OCI-LY3 (cell line): Measurements from ENCODE around the gene TBC1D25.
"Not testable (repeated sequence)": the region's sequence is repeated elsewhere in the genome, so short reads cannot be mapped to it uniquely, and the experiment has no call there.

ENCODE experiments used
- H2AFZ ChIP-seq: fragments of 200-600, 300-600 bp; shearing (Covaris generic); 2 replicates; pipeline ENCODE4 v1.6.0; 2014; ENCODE audit warnings: antibody characterized with exemption, low read depth, low read length
- H3K27ac ChIP-seq: fragments of 200-600, 300-600 bp; sonication (generic); 2 replicates; pipeline ENCODE4 v1.5.1; 2014; ENCODE audit warnings: mild to moderate bottlenecking, low read length, moderate library complexity, mixed read lengths
- H3K27me3 ChIP-seq: fragments of 200-600, 300-600 bp; sonication (generic); 2 replicates; pipeline ENCODE4 v1.6.1; 2014; ENCODE audit warnings: low read depth, low read length, mixed read lengths
- H3K36me3 ChIP-seq: fragments of 200-600, 300-600 bp; sonication (generic); replicated peaks from 2 replicates; pipeline ENCODE3; 2014; ENCODE audit warnings: low read depth, low read length, mixed read lengths
- H3K4me1 ChIP-seq: fragments of 300-600, 200-600 bp; sonication (generic); 2 replicates; pipeline ENCODE4 v1.6.1; 2014; ENCODE audit warnings: low read length, mixed read lengths
- H3K4me2 ChIP-seq: fragments of 200-600, 300-600 bp; sonication (generic); 2 replicates; pipeline ENCODE4 v1.6.1; 2014; ENCODE audit warnings: low read length, mixed read lengths
- H3K4me3 ChIP-seq: fragments of 300-600, 200-600 bp; sonication (generic); 2 replicates; pipeline ENCODE4 v1.5.1; 2014; ENCODE audit warnings: antibody characterized with exemption, mild to moderate bottlenecking, low read length, moderate library complexity
- H3K79me2 ChIP-seq: fragments of 300-600, 200-600 bp; shearing (Covaris generic); 2 replicates; pipeline ENCODE4 v1.6.1; 2014; ENCODE audit warnings: mild to moderate bottlenecking, low read length, mixed read lengths
- H3K9ac ChIP-seq: fragments of 300-600, 200-600 bp; shearing (Covaris generic); 2 replicates; pipeline ENCODE4 v1.6.0; 2014; ENCODE audit warnings: mild to moderate bottlenecking, low read length, moderate library complexity
- H3K9me3 ChIP-seq: fragments of 200-600, 300-600 bp; shearing (Covaris generic); 2 replicates; pipeline ENCODE4 v1.6.1; 2014; ENCODE audit warnings: low read length, mixed read lengths; ENCODE audit not compliant: insufficient read depth
- H4K20me1 ChIP-seq: fragments of 200-600, 300-600 bp; sonication (generic); 2 replicates; pipeline ENCODE4 v1.6.1; 2016; ENCODE audit warnings: low read length, mixed read lengths; ENCODE audit not compliant: insufficient read depth
- CTCF ChIP-seq: fragments of 200-600, 300-600 bp; sonication (generic); IDR thresholded peaks from 2 replicates; pipeline ENCODE4 v1.5.1; 2014; ENCODE audit warnings: antibody characterized with exemption, low read length, low read depth
- EZH2phosphoT487 ChIP-seq: fragments of 200-600 bp; shearing (Covaris generic); IDR thresholded peaks from 2 replicates; pipeline ENCODE4 v1.6.1; 2018; ENCODE audit warnings: antibody characterized with exemption, mixed run types, low read depth

TBC1D25 gene

GRCh38 chrX:48515842-48516241 lies 23.7 kb upstream of the TBC1D25 start:
- Histone ChIP-seq H3K79me2 (no peaks in the 10 kb centered on the region), H3K4me1 (peaks cover 6% of the 10 kb centered on the region), H3K27me3 (no peaks in the 10 kb centered on the region), H3K9me3 (no peaks in the 10 kb centered on the region), H3K9ac (no peak overlapping the region), H2AFZ (no peak overlapping the region), H4K20me1 (no peaks in the 10 kb centered on the region), H3K4me2 (no peak overlapping the region), H3K36me3 (no peaks in the 10 kb centered on the region), H3K27ac (no peak overlapping the region), H3K4me3 (no peak overlapping the region)
- TF ChIP-seq EZH2phosphoT487 (no peak), CTCF (no peak)

GRCh38 chrX:48516285-48516684 lies 23.2 kb upstream of the TBC1D25 start:
- no peak overlapping the region for H3K27ac ChIP-seq
- H3K9ac ChIP-seq, result no peak overlapping the region
- H3K4me2 ChIP-seq, result no peak overlapping the region
- no peak overlapping the region for H3K4me3 ChIP-seq
- H2AFZ ChIP-seq, result no peak overlapping the region
- H3K4me1 ChIP-seq, result peaks cover 10% of the 10 kb centered on the region
- TF ChIP-seq EZH2phosphoT487 (no peak), CTCF (no peak)
- H3K79me2 ChIP-seq, result no peaks in the 10 kb centered on the region
- no peaks in the 10 kb centered on the region for H3K27me3 ChIP-seq
- no peaks in the 10 kb centered on the region for H3K9me3 ChIP-seq
- H4K20me1 ChIP-seq, result no peaks in the 10 kb centered on the region
- no peaks in the 10 kb centered on the region for H3K36me3 ChIP-seq

GRCh38 chrX:48516987-48517386 lies 22.5 kb upstream of the TBC1D25 start:
- H3K27ac ChIP-seq, result no peak overlapping the region
- H3K36me3 ChIP-seq, result no peaks in the 10 kb centered on the region
- peaks cover 3% of the 10 kb centered on the region for H3K79me2 ChIP-seq
- no peak overlapping the region for H2AFZ ChIP-seq
- no peak overlapping the region for H3K4me3 ChIP-seq
- no peaks in the 10 kb centered on the region for H3K9me3 ChIP-seq
- peaks cover 10% of the 10 kb centered on the region for H3K4me1 ChIP-seq
- TF ChIP-seq EZH2phosphoT487 (no peak), CTCF (no peak)
- H4K20me1 ChIP-seq, result no peaks in the 10 kb centered on the region
- H3K9ac ChIP-seq, result no peak overlapping the region
- no peaks in the 10 kb centered on the region for H3K27me3 ChIP-seq
- H3K4me2 ChIP-seq, result no peak overlapping the region

GRCh38 chrX:48519481-48519880 lies 20.0 kb upstream of the TBC1D25 start:
- not testable (repeated sequence) for H4K20me1 ChIP-seq

GRCh38 chrX:48520455-48520854 lies 19.1 kb upstream of the TBC1D25 start:
- Histone ChIP-seq H3K4me3 (peak overlapping the region; percentile 97; the same call in 1 of the 2 replicates), H3K9me3 (no peaks in the 10 kb centered on the region), H3K27ac (peak overlapping the region; percentile 90), H3K36me3 (peaks cover 17% of the 10 kb centered on the region), H3K79me2 (peaks cover 31% of the 10 kb centered on the region), H3K4me1 (peaks cover 14% of the 10 kb centered on the region), H4K20me1 (no peaks in the 10 kb centered on the region), H3K27me3 (no peaks in the 10 kb centered on the region), H2AFZ (no peak overlapping the region), H3K9ac (peak overlapping the region; percentile 82; the same call in 1 of the 2 replicates), H3K4me2 (peak overlapping the region; percentile 97)
- TF ChIP-seq EZH2phosphoT487 (no peak), CTCF (no peak)

More at GRCh38 chrX:48519481-48519880, 20.0 kb upstream of the TBC1D25 start:
- H2AFZ ChIP-seq, H3K4me3 ChIP-seq, H3K27ac ChIP-seq, H3K9me3 ChIP-seq, H3K27me3 ChIP-seq, H3K9ac ChIP-seq, H3K4me2 ChIP-seq: not testable (repeated sequence)
- H3K79me2 ChIP-seq, result peaks cover 23% of the 10 kb centered on the region
- H3K4me1 ChIP-seq, result peaks cover 14% of the 10 kb centered on the region
- peaks cover 11% of the 10 kb centered on the region for H3K36me3 ChIP-seq
